Measurements from ENCODE around the gene RGS17.

GRCh38 chr6:153002613-153003365 lies 128.3 kb downstream of the RGS17 start, which contains the start of gene MTRF1L:
- TF ChIP-seq CTCF (IDR thresholded peaks at IDR 0.05) (no peak), POLR2A (IDR thresholded peaks at IDR 0.05) (peak in 1 of 2 donors; percentile 28)

Measured in lower leg skin (tissue), 3 donors.